ENCODE results near the gene STX2.
"Not testable (repeated sequence)": the region's sequence is repeated elsewhere in the genome, so short reads cannot be mapped to it uniquely, and the experiment has no call there.

STX2 gene

DNA sequence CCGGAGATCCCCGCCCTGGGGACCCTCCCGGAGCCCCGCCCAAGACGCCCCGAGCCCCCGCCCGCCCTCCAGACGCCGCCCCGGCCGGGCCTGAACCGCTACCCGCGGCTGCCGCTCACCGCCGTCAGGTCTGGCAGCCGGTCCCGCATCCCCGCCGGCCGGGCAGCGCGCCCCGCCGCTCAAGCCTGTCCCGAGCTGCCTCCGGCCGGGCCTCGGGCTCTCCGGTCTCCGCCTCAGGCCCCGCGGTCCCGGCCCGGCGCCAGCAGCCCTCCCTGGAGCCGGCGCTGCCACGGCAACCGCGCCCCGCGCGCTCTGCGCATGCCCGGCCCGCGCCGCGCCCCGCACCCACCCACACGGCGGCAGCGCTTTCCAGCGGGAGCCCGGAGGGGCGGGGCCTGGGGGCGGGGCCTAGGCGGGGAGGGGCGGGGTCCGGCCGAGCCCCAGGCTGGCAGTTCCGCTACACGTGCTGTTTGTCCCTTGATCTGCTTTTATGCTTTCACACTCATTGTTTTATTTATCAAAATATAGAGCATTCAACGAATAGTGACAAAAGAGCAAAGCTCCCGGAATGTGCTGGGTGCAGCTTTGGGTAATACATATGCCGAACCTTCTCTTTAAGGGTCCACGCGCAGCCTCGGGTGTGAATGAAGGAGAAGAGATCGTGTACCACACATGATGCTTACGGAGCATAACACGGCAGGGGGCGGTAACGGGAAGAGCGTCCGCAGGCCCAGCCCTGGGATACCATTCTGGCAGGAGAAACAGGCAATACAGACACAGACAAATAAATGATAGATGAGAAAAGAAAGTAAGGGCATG is at the start of gene STX2:
Gene STX2 (minus strand): TSS at position 300 of the 819 bp plus-strand sequence. CDS start 151 bp downstream, at position 149.
- peak; percentile 80 for DNase-seq

DNA sequence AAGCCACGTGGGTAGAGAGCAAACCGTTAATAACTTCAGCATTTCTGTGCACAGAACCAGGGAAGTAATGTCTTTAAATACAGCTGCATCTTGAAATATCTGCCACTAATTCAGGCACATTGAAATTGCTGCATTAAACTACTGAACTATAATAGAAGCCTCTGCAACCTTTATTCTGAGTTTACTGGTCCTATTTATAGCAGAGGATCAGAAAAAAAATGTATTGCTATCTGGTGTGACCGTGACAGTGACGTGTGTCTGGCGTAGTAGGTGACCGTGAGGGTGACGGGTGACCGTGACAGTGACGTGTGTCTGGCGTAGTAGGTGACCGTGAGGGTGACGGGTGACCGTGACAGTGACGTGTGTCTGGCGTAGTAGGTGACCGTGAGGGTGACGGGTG is 48.1 kb upstream of the STX2 start:
- DNase-seq: not testable (repeated sequence)

DNA sequence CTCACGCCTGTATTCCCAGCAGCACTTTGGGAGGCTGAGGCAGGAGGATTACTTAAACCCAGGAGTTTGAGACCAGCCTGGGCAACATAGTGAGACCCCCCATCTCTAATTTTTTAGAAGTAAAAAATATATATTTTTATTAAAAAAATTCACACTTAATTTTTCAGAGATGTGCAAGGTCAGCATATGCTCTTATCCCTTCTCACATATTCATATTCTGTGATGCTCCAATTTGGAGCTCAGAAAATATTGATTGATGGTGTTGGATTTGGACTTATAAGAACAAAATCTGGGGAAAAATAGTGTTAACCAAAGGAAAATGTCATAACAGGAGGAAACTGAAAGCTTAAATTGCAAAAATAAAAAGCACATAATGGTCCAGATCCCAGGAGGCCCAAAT is 42.5 kb upstream of the STX2 start:
- DNase-seq: no peak

DNA sequence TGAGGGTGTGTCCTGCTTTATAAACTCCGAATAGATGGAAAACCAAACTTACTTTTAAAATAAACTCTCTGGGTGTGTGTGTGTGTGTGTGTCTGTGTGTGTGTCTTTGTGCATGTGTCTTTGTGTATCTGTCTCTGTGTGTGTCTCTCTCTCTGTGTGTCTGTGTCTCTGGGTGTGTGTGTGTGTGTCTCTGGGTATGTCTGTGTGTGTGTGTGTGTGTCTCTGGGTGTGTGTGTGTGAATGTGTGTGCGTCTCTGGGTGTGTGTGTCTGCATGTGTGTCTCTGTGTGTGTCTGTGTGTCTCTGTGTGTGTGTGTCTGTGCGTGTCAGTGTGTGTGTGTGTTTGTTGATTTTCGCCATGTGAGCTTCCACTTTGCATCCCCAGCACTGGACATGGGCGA is 42.0 kb upstream of the STX2 start:
- no peak for DNase-seq

DNA sequence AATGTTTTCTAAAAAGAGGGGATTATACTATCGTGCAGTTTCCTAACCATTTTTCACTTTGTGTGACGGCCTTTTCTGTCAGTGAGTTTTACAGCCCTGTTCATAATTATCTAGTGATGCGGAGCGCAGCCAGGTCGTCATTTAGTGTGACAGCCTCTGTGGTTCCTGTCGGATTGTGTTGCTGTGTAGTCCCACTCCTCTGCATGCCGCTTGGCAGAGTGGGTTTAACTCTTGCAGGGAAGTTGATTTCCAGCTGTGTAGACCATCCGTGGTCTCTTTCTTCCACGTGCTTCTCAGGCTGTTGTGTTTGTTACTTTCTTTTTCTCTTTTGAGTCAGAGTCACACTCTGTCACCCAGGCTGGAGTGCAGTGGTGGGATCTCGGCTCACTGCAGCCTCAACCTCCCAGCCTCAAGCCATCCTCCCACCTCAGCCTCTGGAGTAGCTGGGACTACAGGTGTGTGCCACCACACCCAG is 41.4 kb upstream of the STX2 start:
- no peak for DNase-seq

DNA sequence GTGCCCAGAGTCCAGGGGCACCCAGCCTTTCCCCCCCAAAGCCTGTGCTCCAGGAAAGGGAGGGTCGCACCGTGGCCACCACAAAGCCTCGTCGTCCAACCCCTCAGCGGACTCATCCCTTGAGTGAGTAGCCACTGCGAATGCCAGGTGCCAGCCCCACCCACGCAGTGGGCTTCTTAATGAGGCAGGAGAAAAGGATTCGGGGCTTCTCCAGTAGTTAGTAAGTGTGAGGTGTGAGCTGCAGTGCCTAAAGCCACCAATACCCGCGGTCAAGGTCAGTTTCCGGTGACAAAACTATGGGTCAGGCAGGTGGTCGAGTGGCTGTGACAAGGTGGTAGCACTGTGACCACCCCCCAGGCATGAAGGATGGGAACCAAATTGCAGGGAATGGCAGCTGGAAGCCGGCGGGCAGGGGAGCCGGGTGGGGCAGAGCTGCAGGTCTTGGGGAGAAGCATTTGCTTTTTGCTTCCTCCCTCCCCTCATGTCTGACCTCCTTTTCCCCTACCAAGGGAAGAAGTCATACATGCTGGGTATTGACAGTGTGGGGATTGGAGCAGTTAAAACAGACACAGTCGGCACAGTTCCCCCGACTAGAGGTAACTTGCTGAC is 40.8 kb upstream of the STX2 start:
- no peak for DNase-seq

DNA sequence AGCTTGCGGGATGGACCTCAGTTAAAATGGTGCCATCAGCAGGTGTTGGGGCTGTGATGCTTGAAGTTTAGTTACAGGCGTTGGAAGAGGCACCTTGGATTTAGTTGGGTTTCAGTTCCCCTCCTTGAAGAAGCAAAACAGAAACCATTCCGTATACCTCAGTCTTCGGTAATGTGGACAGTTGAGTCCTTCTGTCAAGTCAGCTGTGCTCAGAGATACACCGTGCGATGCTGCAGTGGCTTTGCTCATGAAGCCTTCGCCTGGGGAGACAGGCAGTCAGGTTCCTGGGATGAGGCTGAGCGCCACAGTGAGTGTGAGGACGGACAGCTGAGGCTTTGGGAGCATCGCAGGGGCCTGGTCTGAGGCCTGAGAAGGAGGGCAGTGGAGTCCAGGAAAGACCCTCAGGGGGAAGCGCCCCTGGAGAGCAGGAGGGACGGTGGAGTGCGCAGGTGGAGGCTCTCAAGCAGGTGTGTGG is 40.2 kb upstream of the STX2 start:
- DNase-seq: no peak

DNA sequence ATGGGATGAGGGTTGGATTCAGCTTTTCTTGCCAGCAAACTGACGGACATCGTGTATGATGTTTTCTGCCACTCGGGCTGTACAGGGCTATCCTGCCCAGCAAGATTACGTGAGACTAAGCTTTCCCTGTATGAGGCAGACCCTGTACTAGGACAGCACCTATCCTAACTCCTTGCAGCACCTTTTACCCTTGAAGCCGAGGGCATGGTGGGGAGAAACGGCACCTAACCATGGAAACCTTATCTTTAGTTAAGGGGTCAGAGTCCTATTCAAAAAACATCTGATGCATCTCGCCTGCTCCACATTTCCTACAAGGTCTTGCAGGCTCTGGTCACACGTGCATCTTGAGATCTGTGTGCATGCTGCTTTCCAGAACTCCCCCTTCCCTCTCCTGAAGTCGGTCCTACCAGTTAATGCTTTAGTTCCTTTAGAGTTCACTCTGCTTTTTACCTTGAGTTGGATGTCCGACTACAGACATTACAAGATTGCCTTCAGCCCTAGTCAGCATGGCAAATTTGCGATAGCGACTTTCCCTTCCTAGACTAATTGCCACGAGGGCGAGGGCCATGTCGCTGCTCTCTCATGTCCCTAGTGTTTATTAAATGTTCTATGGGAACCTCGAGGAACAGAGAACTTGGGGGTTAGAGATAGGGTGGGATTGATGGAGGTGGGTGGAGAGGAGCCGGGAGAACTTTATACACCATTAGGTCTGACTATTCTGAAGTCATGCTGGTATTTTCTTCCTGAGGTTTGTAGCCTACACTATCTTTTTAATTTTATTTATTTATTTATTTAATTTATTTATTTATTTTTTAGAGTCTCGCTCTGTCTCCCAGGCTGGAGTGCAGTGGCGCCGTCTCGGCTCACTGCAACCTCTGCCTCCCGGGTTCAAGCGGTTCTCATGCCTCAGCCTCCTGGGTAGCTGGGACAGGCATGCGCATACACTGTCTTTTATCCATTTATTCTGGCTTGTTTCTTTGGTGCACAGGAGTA is 39.4 kb upstream of the STX2 start:
- DNase-seq: no peak

DNA sequence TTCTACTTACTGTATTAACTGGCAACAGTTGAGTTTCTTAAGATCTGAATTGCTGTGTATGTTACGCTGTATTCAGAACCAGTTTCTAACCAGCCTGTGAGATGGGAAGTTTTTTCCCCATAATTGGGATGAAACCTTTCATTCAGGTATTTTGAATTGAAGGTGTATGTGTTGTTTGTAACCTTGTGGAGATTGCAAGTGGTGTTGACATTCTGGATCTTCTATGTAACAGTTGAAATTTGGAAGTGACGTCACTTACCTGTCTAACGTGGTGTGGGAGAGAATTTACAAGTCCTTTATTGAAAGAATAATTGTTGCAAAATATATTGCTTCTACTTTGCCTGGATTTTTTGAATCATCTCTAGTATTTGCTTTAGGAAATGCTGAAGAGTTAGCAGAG is 38.3 kb upstream of the STX2 start:
- DNase-seq: no peak

DNA sequence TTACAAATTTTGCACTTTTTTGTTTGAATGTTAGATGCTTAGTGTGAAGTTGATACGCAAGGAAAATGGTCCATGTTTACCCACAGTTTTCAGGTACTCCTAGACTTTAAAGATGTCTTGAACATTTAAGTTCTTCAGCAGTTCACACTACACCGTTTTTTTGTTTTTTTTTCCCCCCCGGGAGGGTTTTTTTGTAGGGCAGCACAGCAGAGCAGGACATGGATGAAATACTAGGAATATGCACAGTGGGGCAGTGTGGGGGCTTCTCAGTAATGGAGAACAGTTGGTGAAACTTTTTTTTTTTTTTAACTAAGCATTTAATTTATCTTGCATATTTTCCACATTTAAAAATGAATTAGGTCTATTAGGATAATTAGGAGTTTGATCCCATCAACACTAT is 37.7 kb upstream of the STX2 start:
- no peak for DNase-seq

DNA sequence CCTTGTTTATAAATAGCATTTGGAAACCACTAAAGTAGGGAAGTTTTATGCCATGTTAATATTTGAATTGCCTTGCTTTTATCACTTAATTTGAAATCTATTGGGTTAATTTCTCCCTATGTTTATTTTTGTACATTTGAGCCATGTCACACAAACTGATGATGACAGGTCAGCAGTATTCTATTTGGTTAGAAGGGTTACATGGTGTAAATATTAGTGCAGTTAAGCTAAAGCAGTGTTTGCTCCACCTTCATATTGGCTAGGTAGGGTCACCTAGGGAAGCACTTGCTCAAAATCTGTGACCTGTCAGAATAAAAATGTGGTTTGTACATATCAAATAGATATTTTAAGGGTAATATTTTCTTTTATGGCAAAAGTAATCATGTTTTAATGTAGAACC is 37.2 kb upstream of the STX2 start:
- DNase-seq: no peak

DNA sequence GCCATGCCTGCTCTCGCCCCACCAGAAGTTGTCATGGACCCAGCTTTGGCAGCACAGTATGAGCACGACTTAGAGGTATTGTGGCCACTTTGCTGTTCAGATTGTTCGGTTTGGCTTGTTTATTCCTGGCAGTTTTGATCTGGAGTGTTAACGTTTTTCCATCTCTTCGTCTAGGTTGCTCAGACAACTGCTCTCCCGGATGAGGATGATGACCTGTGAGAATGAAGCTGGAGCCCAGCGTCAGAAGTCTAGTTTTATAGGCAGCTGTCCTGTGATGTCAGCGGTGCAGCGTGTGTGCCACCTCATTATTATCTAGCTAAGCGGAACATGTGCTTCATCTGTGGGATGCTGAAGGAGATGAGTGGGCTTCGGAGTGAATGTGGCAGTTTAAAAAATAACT is 36.7 kb upstream of the STX2 start:
- DNase-seq: not testable (repeated sequence)

DNA sequence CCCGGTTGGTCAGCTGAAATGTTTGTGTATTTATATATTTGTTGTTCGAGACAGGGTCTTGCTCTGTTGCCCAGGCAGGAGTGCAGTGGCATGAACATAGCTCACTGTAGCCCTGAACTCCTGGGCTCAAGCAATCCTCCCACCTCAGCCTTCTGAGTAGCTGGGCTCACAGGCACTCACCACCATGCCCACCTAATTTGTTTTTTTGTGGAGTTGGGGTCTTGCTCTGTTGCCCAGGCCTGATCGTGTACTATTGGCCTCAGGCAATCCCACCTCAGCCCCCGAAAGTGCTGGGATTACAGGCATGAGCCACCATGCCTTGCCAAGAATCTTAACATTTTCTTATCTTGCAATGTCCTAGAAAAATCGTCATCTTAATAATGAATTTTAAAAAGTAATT is 36.1 kb upstream of the STX2 start:
- no peak for DNase-seq

DNA sequence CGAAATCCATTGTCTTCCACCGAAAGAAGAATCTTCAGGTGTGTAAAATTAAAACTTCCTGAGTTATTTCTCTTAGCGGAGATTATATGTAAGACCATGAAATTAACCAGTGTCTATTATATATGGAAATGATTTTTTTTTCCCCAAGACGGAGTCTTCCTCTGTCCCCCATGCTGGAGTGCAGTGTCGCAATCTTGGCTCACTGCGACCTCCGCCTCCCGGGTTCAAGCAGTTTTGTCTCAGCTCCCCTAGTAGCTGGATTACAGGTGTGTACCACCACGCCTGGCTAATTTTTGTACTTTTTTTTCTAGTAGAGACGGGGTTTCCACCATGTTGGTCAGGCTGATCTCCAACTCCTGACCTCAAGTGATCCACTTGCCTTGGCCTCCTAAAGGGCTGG is 35.6 kb upstream of the STX2 start:
- DNase-seq: no peak

DNA sequence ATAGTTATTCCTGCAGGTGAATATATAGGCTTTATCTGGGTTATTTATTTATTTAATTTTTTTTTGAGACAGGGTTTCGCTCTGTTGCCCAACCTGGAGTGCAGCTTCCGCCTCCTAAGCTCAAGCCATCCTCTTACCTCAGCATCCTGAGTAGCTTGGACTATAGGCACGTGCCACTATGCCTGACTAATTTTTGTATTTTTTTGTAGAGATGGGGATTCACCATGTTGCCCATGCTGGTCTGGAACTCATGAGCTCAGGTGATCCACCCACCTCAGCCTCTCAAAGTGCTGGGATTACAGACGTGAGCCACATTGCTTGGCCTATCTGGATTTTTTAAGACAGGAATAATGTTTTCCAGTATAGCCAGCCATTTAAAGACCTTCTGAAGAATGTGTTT is 34.8 kb upstream of the STX2 start:
- DNase-seq: no peak

DNA sequence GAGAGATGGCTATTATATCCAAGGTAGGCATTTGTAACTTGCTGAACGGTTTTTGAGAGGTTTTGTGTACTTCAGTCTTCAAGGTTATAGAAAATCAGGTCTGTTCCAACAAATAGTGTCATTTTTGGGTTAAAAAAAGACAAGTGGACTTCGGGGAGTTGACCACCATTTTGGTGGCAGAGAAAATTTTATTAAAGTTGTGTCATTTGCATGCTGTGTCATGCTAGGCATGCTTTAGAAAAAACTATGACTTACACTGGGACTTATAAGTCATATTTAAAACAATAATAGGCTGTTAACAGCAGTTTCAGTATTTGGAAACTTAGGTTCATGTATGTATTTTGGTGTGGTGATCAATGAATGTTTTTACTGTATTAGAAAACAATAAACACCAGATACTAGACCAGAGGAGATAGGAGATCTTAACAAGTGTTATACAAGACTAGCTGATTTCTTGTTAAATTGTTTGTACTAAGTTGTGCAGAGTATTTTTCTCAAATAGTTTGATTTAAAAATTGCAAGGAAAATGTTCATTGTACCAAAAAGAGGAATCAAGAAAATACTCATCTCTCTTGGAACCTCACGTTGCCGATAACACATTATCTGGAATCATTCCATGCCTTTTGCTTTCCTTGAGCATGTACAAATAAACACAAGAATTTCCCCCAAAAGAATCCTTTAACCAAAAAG is 34.2 kb upstream of the STX2 start:
- no peak for DNase-seq

DNA sequence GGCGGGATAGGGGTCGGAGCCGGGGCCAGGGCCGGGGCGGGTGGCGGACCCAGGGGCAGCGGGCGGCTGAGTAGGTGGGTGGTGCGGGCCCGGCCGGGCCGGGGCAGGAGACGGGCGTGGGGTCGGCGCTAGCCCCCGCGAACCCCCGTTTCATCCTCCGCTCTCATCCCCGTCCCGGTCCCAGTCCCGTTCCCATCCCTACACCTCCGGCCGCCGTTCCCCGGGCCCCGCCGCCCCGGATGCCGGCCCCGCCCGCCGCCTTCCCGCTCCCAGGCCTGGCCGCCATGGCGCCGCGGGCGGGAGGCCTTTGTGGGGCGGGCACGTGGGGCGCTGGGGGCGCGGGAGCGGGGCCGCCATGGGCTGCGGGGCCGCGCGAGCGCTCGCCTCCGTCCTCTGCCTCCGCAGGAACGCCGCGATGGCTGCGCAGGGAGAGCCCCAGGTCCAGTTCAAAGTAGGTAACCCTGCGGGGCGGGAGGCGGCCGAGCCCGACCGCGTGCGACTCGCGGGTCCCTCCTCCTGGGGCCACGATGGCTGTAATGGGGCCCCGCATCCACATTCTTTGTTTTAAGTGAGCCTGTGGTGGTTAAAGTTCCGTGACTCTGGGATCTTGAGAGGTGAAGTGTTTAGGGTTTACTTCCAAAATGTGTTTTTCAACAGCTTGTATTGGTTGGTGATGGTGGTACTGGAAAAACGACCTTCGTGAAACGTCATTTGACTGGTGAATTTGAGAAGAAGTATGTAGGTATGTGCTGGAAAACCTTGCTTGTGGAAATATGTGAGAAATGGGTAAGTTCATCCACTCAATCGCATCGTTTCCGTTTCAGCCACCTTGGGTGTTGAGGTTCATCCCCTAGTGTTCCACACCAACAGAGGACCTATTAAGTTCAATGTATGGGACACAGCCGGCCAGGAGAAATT is 33.4 kb upstream of the STX2 start:
- DNase-seq: no peak

DNA sequence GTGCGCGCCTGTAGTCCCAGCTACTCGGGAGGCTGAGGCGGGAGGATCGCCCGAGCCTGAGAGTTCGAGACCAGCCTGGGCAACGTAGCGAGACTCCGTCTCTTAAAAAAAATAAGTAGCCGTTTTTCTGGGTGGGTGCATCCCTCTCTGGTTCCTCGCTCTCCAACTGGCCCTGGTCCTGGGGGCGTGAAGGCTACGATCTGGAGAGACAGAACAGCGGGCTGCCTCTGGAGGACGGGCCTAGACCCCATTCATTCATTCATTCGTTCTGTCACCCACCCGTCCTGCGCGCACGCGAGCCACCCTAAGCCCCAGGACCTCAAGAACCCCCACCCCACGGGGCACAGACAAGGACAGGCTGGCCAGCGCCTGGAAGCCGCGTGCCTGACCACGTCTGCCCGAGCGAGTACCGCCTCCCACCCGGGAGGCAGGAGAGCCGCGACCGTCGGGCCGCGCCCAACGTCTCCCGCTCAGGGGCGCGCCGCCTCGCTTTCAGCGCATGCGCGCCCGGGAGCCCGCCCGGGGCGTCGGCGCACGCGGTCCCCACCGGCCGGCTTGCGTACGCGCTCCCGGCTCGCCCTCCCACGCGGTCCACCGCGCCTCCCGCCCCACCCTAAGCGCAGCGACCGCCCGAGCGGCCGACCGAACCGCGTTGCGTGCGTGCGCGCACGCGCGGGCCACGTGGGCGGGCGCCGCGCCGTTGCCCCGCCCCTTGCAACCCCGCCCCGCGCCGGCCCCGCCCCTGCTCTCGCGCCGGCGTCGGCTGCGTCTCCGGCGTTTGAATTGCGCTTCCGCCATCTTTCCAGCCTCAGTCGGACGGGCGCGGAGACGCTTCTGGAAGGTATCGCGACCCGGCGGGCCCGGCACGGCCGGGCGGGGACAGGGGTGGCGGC is 32.5 kb upstream of the STX2 start, which contains the start of gene RAN:
Gene RAN (plus strand): TSS at position 781 of the 893 bp plus-strand sequence. CDS start 528 bp downstream, outside the sequence.
- DNase-seq: peak; percentile 60

DNA sequence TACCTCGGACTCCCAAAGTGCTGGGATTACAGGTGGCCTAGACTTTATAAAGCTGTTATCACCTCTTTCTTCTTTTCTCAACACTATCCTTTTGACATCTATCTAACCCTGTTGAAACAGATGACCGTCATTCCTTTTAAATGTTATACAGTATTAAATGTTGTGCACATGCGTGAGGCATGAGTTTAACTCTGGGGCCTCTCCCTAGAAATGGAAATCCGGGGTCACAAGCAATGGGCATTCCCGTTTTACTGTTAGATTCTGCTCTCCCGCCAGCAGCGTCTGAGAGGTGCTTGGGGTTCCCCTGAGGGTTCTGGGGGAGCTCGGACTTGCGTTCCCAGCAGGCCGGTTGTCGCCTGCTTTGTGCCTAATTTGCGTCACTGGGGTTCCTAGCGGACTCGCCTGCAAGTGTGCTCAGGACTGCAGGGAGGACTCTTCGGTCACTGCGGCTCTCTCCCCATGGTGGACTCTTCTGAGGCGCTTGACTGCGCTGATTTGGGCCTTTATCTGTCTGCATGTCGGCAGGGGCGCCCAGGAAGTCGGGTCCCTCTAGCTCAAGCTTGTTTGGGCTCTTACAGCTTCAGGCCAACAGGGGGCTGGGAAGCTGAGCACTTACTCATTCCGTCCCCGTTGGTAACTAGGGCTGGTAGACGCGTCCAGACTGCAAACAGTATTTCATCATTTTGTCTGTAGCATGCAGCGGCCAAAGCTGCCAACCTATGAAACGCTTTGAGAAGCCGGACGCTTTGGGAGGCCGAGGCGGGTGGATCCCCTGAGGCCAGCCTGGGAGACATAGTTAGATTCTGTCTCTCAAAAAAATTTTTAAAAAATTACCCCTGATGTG is 31.6 kb upstream of the STX2 start:
- DNase-seq: no peak
